Esophagus mucosa (tissue), 1 donor: ENCODE data around the gene MSRB3. TPM values are rescaled to one million over a fixed set of nuclear protein-coding genes. Genes with fewer than 3 reads are reported as not detected.
"Not testable (repeated sequence)": the region's sequence is repeated elsewhere in the genome, so short reads cannot be mapped to it uniquely, and the experiment has no call there.

Experiments
- ATAC-seq: fragments of 200-7000 bp; cut with Tn5 transposase; one replicate; pipeline ENCODE4 v1.9.1; 2020
- total RNA-seq: library from RNA; stranded (reverse); gene quantifications from one replicate; pipeline ENCODE4 v1.2.4, GENCODE V29; 2023
- donor health status: DM: yes; HTN: yes; CAD: no.

The MSRB3 gene
- total RNA-seq, 1 donor from 2014 or later = 3.6 TPM

- ATAC-seq = no peak
These were observed 181.6 kb downstream of the MSRB3 start for GRCh38 chr12:65460063-65460462.

- ATAC-seq = no peak
These were observed 182.5 kb downstream of the MSRB3 start for GRCh38 chr12:65461017-65461416.

GRCh38 chr12:65462484-65462883 lies 184.0 kb downstream of the MSRB3 start:
- no peak for ATAC-seq

GRCh38 chr12:65463082-65463481 lies 184.6 kb downstream of the MSRB3 start:
- no peak for ATAC-seq

- no peak for ATAC-seq
These were observed 185.1 kb downstream of the MSRB3 start for GRCh38 chr12:65463611-65464010.

- ATAC-seq = no peak
These were observed 186.4 kb downstream of the MSRB3 start for GRCh38 chr12:65464930-65465329.

GRCh38 chr12:65465766-65466547 lies 187.5 kb downstream of the MSRB3 start:
- no peak for ATAC-seq

- ATAC-seq = no peak
These were observed 188.4 kb downstream of the MSRB3 start for GRCh38 chr12:65466911-65467310.

- no peak for ATAC-seq
These were observed 191.8 kb downstream of the MSRB3 start for GRCh38 chr12:65470256-65470655.

GRCh38 chr12:65472079-65472478 lies 193.6 kb downstream of the MSRB3 start:
- no peak for ATAC-seq

- no peak for ATAC-seq
These were observed 196.3 kb downstream of the MSRB3 start for GRCh38 chr12:65474831-65475230.

GRCh38 chr12:65477721-65478120 lies 199.2 kb downstream of the MSRB3 start:
- no peak for ATAC-seq

- ATAC-seq = not testable (repeated sequence)
These were observed 205.5 kb downstream of the MSRB3 start for GRCh38 chr12:65483891-65484516.

GRCh38 chr12:65488197-65488596 lies 209.7 kb downstream of the MSRB3 start:
- ATAC-seq = no peak

GRCh38 chr12:65490250-65490649 lies 211.8 kb downstream of the MSRB3 start:
- no peak for ATAC-seq

- no peak for ATAC-seq
These were observed 214.8 kb downstream of the MSRB3 start for GRCh38 chr12:65492998-65493912.

- no peak for ATAC-seq
These were observed 215.4 kb downstream of the MSRB3 start for GRCh38 chr12:65493913-65494245.

- no peak for ATAC-seq
These were observed 216.1 kb downstream of the MSRB3 start for GRCh38 chr12:65494537-65494936.

- no peak for ATAC-seq
These were observed 216.8 kb downstream of the MSRB3 start for GRCh38 chr12:65495233-65495632.

- no peak for ATAC-seq
These were observed 218.1 kb downstream of the MSRB3 start for GRCh38 chr12:65496617-65497016.

- no peak for ATAC-seq
These were observed 219.2 kb downstream of the MSRB3 start for GRCh38 chr12:65497660-65498059.

GRCh38 chr12:65499167-65499566 lies 220.7 kb downstream of the MSRB3 start:
- no peak for ATAC-seq
